Mammary epithelial cell (primary cell): ENCODE measurements around the gene COLEC11.

ENCODE experiments used
- CTCF ChIP-seq, 2 donors: IDR thresholded peaks in 1 of 2; conservative IDR thresholded peaks in 1 of 2; 2 replicates each; pipeline ENCODE4 v1.5.1; 2011 to 2012; ENCODE audit warnings: inconsistent platforms in 2 of 2, low read length in 2 of 2, mild to moderate bottlenecking in 2 of 2, control low read depth in 1 of 2, low read depth in 1 of 2; ENCODE audit not compliant: insufficient read depth in 1 of 2; ENCODE audit errors: extremely low read depth in 1 of 2
- EZH2 ChIP-seq: IDR thresholded peaks from 2 replicates; pipeline ENCODE4 v1.6.1; 2012; ENCODE audit warnings: low read length, inconsistent platforms, borderline replicate concordance

GRCh38 chr2:3588084-3588483 is 6.8 kb upstream of the COLEC11 start:
- TF ChIP-seq CTCF (conservative IDR thresholded peaks at IDR 0.05 in 1 of 2, IDR thresholded peaks at IDR 0.05 in 1 of 2; ENCODE audit: extremely low read depth in 1 of 2, insufficient read depth in 1 of 2, low read depth in 1 of 2, low read length in 2 of 2): no peak
- TF ChIP-seq EZH2: no peak
